Measurements from ENCODE around the gene BTG2.

The BTG2 gene

DNA sequence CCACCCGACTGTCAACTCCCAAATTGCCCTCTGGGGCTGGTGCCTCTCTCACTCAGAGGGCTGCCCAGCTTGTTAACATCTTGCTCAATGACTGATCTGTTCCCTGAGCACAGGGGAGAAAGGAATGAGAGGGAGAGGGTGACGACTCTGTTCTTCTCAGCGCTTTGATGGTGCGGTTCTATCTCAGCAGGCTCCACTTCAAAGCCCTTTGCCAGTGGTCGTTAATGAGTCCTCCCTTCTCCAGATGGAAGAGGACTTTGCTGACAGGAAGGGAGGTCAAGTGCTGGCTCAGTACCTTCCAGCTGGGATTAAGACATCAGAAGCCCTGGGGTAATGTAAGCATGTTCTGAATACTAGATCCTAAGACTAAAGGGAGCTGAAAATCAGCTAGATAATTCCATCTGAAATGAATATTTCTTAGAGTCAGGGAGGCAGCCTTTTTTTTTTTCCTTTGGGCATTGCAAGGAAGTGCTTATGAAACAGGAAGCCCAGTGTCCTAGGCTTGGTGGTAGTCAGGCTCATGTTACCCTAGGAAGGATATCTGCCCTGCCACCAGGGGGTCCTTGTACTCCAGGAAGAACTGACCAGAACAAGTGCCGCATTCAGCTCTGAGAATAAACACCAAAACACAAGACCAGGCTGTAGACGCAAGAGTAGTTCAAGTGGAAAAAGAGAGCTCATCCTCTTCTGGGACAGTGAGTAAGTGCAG is 40.9 kb downstream of the BTG2 start:
- DNase-seq = no peak

DNA sequence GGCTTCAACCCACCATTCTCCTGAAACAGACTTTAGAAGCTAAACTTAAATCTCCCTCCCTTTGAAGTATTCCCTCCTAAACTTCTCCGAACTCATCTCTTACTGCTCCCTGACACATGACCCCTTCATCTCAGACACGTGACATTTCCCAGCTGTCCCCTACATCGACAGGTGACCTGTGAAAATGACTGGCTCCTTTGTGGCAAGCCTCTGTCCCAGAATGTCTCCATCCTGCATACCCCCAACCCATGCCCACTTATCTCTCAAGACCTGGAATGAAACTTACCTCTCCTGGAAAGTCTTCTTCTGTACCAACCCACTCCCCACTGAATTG is 41.4 kb downstream of the BTG2 start:
- DNase-seq = no peak

DNA sequence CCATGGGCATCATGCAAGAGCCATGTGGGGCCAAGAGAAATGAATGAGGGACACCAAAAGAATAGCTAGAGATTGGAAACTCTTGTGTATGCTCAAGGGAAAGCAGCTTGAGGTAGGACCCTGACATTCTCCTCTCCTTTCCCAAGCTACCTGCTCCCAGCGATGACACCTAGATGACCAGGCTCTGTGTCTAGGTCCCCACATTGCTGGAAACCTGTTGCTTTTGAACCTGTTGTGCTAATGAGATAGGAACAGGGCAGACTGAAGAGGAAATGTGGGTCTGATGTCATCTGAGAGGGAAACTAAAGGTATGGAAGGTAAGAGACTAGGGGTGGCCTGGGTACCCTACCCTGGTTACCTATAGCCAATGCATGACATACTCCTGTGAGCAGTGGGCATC is 43.8 kb downstream of the BTG2 start:
- no peak for DNase-seq

DNA sequence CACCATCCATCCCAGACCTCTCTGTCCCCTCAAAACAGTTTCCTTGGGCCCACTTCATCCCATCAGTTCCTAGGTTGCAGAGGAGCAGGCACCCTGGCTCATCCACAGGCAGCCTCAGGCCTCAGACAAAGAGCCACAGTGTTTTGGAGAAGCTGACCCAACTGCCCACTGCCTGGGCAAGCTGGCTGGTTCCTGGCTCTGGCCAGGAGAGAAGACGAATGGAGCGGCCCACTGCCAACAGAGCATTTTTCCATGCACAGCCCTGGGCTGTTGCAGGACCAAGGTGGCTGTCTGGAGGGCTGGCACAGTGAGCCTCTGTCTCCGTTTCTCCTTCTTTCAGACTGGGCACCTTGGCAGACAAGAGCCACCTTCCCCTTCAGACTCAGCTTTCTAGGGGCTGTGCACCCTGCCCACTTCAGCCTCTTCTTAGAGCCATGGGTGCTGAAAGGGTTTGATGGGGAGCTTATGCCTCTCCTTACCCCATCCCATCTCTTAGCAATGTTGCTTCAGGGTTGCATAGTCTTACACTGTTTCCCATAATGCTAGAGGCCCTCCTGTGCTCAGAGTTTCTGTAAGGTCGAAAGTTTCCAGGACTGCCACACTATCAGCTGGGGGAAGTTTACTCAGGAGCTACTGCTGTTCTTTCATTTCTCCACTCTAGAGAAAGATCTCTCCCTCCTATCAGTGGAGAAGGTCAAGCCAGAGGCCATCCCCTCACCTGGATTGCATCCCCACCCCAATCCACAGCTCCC is 44.6 kb downstream of the BTG2 start:
- no peak for DNase-seq

DNA sequence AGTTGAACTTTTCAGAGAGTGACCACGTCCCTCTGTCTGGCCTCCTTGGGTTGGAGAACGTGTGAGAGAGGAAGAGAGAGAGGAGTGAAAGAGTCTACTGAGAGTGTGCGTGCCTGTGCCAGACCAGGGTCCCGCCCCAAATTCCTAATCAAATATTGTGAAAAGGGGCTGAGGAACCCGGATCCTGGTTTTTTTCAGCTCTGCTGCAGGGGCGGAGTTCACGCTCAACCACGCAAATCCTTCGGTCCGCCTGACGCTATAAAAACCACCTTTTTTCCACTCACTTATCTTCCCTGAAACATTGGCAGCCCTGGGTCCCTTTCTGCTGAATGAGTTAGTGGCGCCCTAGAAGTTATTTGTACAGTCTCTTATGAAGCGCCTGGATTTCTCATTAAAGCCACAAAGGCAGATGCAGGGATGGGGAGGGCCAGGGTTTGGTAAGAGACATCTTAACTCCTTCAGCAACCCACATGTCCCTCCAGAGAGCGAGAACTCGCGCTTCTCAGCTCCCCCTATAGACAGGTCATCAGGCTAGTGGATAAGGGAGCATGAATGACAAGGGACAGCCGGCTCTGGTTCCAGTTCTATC is 45.8 kb downstream of the BTG2 start, which contains the start of gene FMOD:
Gene FMOD (minus strand): TSS at position 86 of the 589 bp plus-strand sequence. CDS start 2,852 bp downstream, outside the sequence.
- no peak for DNase-seq

DNA sequence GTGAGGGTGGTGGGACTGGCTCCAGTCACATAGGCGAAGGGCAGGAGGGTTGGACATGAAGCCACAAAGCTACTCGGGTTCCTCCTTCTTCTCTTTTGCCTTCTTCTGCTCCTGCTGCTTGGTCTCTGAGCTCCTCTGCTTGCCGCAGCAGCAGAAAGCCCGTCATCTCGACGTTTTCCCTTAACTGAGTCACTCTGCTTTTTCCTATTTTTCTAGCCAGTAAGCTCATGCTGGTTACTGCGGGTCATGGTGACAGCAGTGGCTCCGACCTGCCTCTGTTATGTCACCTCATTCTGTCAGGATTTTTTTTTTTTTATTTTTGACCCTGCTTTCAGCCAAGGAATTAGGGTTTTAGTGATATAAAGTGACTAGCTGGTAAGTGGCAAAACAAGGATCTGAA is 48.2 kb downstream of the BTG2 start:
- no peak for DNase-seq

DNA sequence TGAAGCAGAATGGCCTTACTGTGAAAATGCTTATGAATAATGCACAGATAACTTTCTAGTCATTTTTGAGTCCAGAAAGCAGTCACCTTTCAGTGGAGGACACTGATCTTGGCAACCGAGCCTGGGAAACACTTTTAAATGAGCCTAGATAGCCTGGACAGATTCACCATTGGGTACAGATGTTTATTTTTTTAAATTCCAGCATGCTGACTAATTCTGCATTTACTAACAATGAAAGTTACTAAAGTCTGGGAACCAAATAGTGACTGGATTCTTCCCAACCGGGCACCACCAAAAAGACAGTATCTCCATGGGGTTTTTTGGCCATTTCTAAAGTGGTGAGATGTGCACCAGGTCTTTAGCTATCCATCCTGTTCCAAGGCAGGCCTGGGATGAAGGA is 48.9 kb downstream of the BTG2 start:
- peak; percentile 75 for DNase-seq

DNA sequence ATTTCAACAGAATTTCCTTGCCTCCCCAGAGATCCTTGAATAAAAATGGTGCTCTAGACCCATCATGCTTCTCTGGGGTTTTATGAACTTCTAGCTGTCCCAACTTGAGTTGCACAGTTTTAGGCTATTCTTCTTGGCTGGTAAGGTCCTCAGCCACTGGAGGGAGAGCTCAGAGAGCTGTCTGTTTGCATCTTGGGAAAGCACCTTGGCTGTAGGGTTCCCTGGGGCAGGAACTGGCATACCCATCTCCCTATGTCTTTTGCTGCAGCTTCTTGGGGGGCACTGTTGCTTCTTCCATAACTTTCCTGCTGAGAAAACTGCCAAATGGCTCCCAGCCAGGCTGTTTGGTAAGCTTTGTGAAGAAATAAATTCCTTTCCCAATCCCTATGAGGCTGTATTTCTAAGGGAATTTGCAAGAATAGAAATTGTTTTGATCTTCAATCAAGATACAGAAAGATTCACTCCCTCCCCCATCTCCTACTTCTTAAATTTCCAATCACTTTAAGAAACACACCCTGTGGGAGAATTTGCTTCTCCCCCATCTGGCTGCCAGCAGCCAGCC is 53.8 kb downstream of the BTG2 start:
- DNase-seq = no peak
